Fibroblast of lung (primary cell): ENCODE data around the gene GNL2. TPM values are rescaled to one million over a fixed set of nuclear protein-coding genes. Genes with fewer than 3 reads are reported as not detected.
A peak's percentile ranks its signal among the peaks of the same experiment; 100 is the strongest.

ENCODE experiments used
- DNase-seq, 2 donors: peaks; one replicate each; pipeline versions ENCODE4 v3.0.0 to v3.0.0-alpha.2; 2010; ENCODE audit warnings: low read depth in 2 of 2
- H2AFZ ChIP-seq: 2 replicates; pipeline ENCODE4 v1.5.1; 2012; ENCODE audit warnings: low read length, control low read depth, inconsistent platforms
- H3K27ac ChIP-seq: 2 replicates; pipeline ENCODE4 v1.5.1; 2011; ENCODE audit warnings: low read length, control low read depth; ENCODE audit not compliant: insufficient read depth
- H3K27me3 ChIP-seq: 2 replicates; pipeline ENCODE4 v1.5.1; 2011; ENCODE audit warnings: mild to moderate bottlenecking, low read length; ENCODE audit not compliant: control insufficient read depth, insufficient read depth
- H3K36me3 ChIP-seq: 2 replicates; pipeline ENCODE4 v1.5.1; 2011; ENCODE audit warnings: low read length; ENCODE audit not compliant: control insufficient read depth, insufficient read depth
- H3K4me1 ChIP-seq: 2 replicates; pipeline ENCODE4 v1.5.1; 2011; ENCODE audit warnings: low read length; ENCODE audit not compliant: control insufficient read depth, insufficient read depth; ENCODE audit errors: extremely low read depth
- H3K4me2 ChIP-seq: 2 replicates; pipeline ENCODE4 v1.5.1; 2011; ENCODE audit warnings: low read length, control low read depth; ENCODE audit not compliant: insufficient read depth; ENCODE audit errors: extremely low read depth
- H3K4me3 ChIP-seq, 4 experiments: fragments of 200-600 bp in 1 of 4; sonication (generic) in 1 of 4; replicated peaks in 1 of 4; 2 replicates each; pipeline ENCODE4 v1.5.1; 2011 to 2016; ENCODE audit warnings: low read length in 4 of 4, low read depth in 3 of 4, mild to moderate bottlenecking in 3 of 4, control low read depth in 2 of 4, inconsistent platforms in 1 of 4, mixed read lengths in 1 of 4; ENCODE audit not compliant: insufficient read depth in 1 of 4; ENCODE audit errors: control extremely low read depth in 1 of 4
- H3K79me2 ChIP-seq: 2 replicates; pipeline ENCODE4 v1.5.1; 2012; ENCODE audit warnings: mild to moderate bottlenecking, low read length, inconsistent platforms; ENCODE audit not compliant: control insufficient read depth, insufficient read depth
- H3K9ac ChIP-seq: 2 replicates; pipeline ENCODE4 v1.5.1; 2011; ENCODE audit warnings: mild to moderate bottlenecking, low read length, control low read depth; ENCODE audit not compliant: insufficient read depth
- H3K9me3 ChIP-seq: 2 replicates; pipeline ENCODE4 v1.5.1; 2012; ENCODE audit warnings: low read depth, low read length; ENCODE audit not compliant: control insufficient read depth, insufficient read depth
- H4K20me1 ChIP-seq: 2 replicates; pipeline ENCODE4 v1.5.1; 2011; ENCODE audit warnings: low read length; ENCODE audit not compliant: control insufficient read depth, insufficient read depth; ENCODE audit errors: extremely low read depth
- CTCF ChIP-seq, 2 donors: IDR thresholded peaks in 1 of 2; conservative IDR thresholded peaks in 1 of 2; 1 replicate in 1 of 2; 2 replicates in 1 of 2; pipeline ENCODE4 v1.5.1; 2011 to 2012; ENCODE audit warnings: low read length in 2 of 2, control low read depth in 1 of 2, inconsistent platforms in 1 of 2, low read depth in 1 of 2, mild to moderate bottlenecking in 1 of 2
- EZH2 ChIP-seq: IDR thresholded peaks from 2 replicates; pipeline ENCODE4 v1.5.1; 2012; ENCODE audit warnings: low read length, control low read depth, mild to moderate bottlenecking; ENCODE audit errors: missing control alignments
- polyA minus RNA-seq: library from RNA; depleted of rRNA, polyadenylated mRNA; stranded (reverse); fragments of >200 nt; gene quantifications from 2 replicates; pipeline ENCODE4 v1.2.3, GENCODE V29; 2011; ENCODE audit warnings: low replicate concordance
- polyA plus RNA-seq, 2 donors: library from polyadenylated mRNA; depleted of rRNA in 1 of 2; stranded (reverse) in 1 of 2; unstranded in 1 of 2; fragments of >200 nt; gene quantifications; 2 replicates each; pipeline ENCODE4 v1.2.1, GENCODE V29; 2011 to 2012; ENCODE audit warnings: missing spikeins in 1 of 2
- total RNA-seq: library from RNA; depleted of rRNA; stranded (reverse); fragments of >200 nt; gene quantifications from 2 replicates; pipeline ENCODE4 v1.2.1, GENCODE V29; 2014

Gene GNL2
- total RNA-seq: 56.0 and 73.3 TPM in 2 replicates
- polyA plus RNA-seq: 50.0 and 58.7 TPM in 2 replicates
- 79.3 and 101 TPM in 2 replicates for polyA plus RNA-seq (2012)
- polyA minus RNA-seq: 11.9 and 22.6 TPM in 2 replicates

GRCh38 chr1:37595440-37596181, at the start of gene GNL2:
Gene GNL2 (minus strand): TSS chr1:37595937. CDS start chr1:37595822, 115 bp downstream.
- peak within 1 kb of the TSS; percentile 96 to 100 (median 100) for H3K4me3 ChIP-seq
- TF ChIP-seq EZH2: no peak
- H3K9me3 ChIP-seq: no peaks in the 10 kb centered on the region

GRCh38 chr1:37641059-37641458, 45.3 kb upstream of the GNL2 start:
- Histone ChIP-seq H3K79me2 (no peaks in the 10 kb centered on the region), H3K4me2 (no peak overlapping the region), H4K20me1 (no peaks in the 10 kb centered on the region), H2AFZ (no peak overlapping the region), H3K9me3 (no peaks in the 10 kb centered on the region), H3K27me3 (peaks cover 10% of the 10 kb centered on the region), H3K4me3 (no peak overlapping the region), H3K4me1 (no peaks in the 10 kb centered on the region), H3K36me3 (no peaks in the 10 kb centered on the region), H3K9ac (no peak overlapping the region), H3K27ac (no peak overlapping the region)
- no peak for DNase-seq
- TF ChIP-seq CTCF (conservative IDR thresholded peaks at IDR 0.05 in 1 of 2, IDR thresholded peaks at IDR 0.05 in 1 of 2; ENCODE audit: low read depth in 1 of 2, low read length in 2 of 2) (no peak), EZH2 (no peak)

More at GRCh38 chr1:37595440-37596181, at the start of gene GNL2:
- Histone ChIP-seq H2AFZ (peak within 1 kb of the TSS; percentile 99), H3K4me1 (peaks cover 2% of the 10 kb centered on the region), H3K79me2 (peaks cover 39% of the 10 kb centered on the region), H4K20me1 (no peaks in the 10 kb centered on the region), H3K4me2 (peak within 1 kb of the TSS; percentile 96), H3K27me3 (no peaks in the 10 kb centered on the region), H3K9ac (peak within 1 kb of the TSS; percentile 96), H3K36me3 (peaks cover 6% of the 10 kb centered on the region), H3K27ac (peak within 1 kb of the TSS; percentile 99)
- DNase-seq: peak; percentile 94 to 95

GRCh38 chr1:37636435-37636834, 40.7 kb upstream of the GNL2 start:
- TF ChIP-seq EZH2 (no peak), CTCF (conservative IDR thresholded peaks at IDR 0.05 in 1 of 2, IDR thresholded peaks at IDR 0.05 in 1 of 2; ENCODE audit: low read depth in 1 of 2, low read length in 2 of 2) (no peak)
- no peaks in the 10 kb centered on the region for H3K79me2 ChIP-seq

More at GRCh38 chr1:37636435-37636834, 40.7 kb upstream of the GNL2 start:
- no peaks in the 10 kb centered on the region for H3K4me1 ChIP-seq
- no peak overlapping the region for H3K4me2 ChIP-seq
- H3K9me3 ChIP-seq: no peaks in the 10 kb centered on the region
- no peak overlapping the region for H3K9ac ChIP-seq
- peaks cover 49% of the 10 kb centered on the region for H3K27me3 ChIP-seq
- no peaks in the 10 kb centered on the region for H4K20me1 ChIP-seq
- no peaks in the 10 kb centered on the region for H3K36me3 ChIP-seq
- H3K27ac ChIP-seq: no peak overlapping the region
- DNase-seq: no peak
- H2AFZ ChIP-seq: no peak overlapping the region
- H3K4me3 ChIP-seq: no peak overlapping the region
